AG04449 (cell line): Measurements from ENCODE around the gene CSF1.
A peak's percentile ranks its signal among the peaks of the same experiment; 100 is the strongest.

Experiments
- CTCF ChIA-PET: fragments of 350-600 bp; formaldehyde crosslinking; extraction: SDS; loops from one replicate; lab custom pipeline; 2021; ENCODE audit warnings: antibody characterized with exemption; lab: Yijun Ruan, JAX
- POLR2A ChIA-PET: fragments of 400-600, 350-600 bp; formaldehyde crosslinking; extraction: SDS; loops from one replicate; lab custom pipeline; 2020; ENCODE audit warnings: antibody characterized with exemption, inconsistent platforms; lab: Yijun Ruan, JAX
- DNase-seq: peaks from one replicate; pipeline ENCODE4 v3.0.0-alpha.2; 2010; ENCODE audit warnings: low read depth, low spot score
- H3K4me3 ChIP-seq: 2 replicates; pipeline ENCODE4 v1.5.1; 2011; ENCODE audit warnings: low read depth, mild to moderate bottlenecking, control low read depth, low read length
- CTCF ChIP-seq: IDR thresholded peaks from one replicate; pipeline ENCODE4 v1.5.1; 2011; ENCODE audit warnings: mild to moderate bottlenecking, moderate library complexity, low read length, control low read depth, inconsistent platforms; ENCODE audit not compliant: insufficient read depth; ENCODE audit errors: missing control alignments

The CSF1 gene

GRCh38 chr1:109971559-109971958 lies 60.9 kb downstream of the CSF1 start:
- no peak overlapping the region for H3K4me3 ChIP-seq
- DNase-seq: no peak
- POLR2A ChIA-PET: no interaction called here
- no peak for TF ChIP-seq CTCF
- CTCF ChIA-PET: interaction anchor here (1.2 to 18.3 kb wide), 4 partner anchors 13 to 331 kb away, joined by 3 to 1425 read pairs (median 12); partner anchors contain the start of gene AHCYL1

- no peak for TF ChIP-seq CTCF
- POLR2A ChIA-PET: no interaction called here
- CTCF ChIA-PET: interaction anchor here (1.4 to 18.3 kb wide), 4 partner anchors 8 to 193 kb away, joined by 3 to 1425 read pairs (median 20); partner anchors contain the start of gene AHCYL1
- H3K4me3 ChIP-seq: no peak overlapping the region
- no peak for DNase-seq
These were observed 63.5 kb downstream of the CSF1 start for GRCh38 chr1:109974191-109974590.

- no peak for TF ChIP-seq CTCF
- DNase-seq: peak; percentile 59
- ChIA-PET POLR2A (interaction anchor here (1.1 kb wide), 1 partner anchor 9 kb away, joined by 3 read pairs; the partner anchor contains the start of gene AHCYL1), CTCF (interaction anchor here (1.2 to 18.3 kb wide), 4 partner anchors 9 to 336 kb away, joined by 3 to 1425 read pairs (median 18); partner anchors contain the start of gene AHCYL1)
- no peak overlapping the region for H3K4me3 ChIP-seq
These were observed 65.1 kb downstream of the CSF1 start for GRCh38 chr1:109975718-109976117.

GRCh38 chr1:109976762-109977161 lies 66.1 kb downstream of the CSF1 start:
- ChIA-PET POLR2A (no interaction called here), CTCF (interaction anchor here (1.3 to 18.3 kb wide), 3 partner anchors 8 to 335 kb away, joined by 3 to 1425 read pairs (median 32); partner anchors contain the start of gene AHCYL1)
- no peak for DNase-seq
- H3K4me3 ChIP-seq: no peak overlapping the region
- TF ChIP-seq CTCF: no peak

- TF ChIP-seq CTCF: no peak
- H3K4me3 ChIP-seq: no peak overlapping the region
- POLR2A ChIA-PET: no interaction called here
- CTCF ChIA-PET: interaction anchor here (1.1 to 18.3 kb wide), 4 partner anchors 19 to 337 kb away, joined by 3 to 1425 read pairs (median 5); no protein-coding TSS in a partner anchor
- DNase-seq: no peak
These were observed 66.6 kb downstream of the CSF1 start for GRCh38 chr1:109977225-109977624.

- POLR2A ChIA-PET: no interaction called here
- no peak for DNase-seq
- no peak for TF ChIP-seq CTCF
- H3K4me3 ChIP-seq: no peak overlapping the region
- CTCF ChIA-PET: interaction anchor here (0.6 to 18.3 kb wide), 6 partner anchors 19 to 338 kb away, joined by 3 to 1425 read pairs (median 4); no protein-coding TSS in a partner anchor
These were observed 67.2 kb downstream of the CSF1 start for GRCh38 chr1:109977657-109978378.
